ENCODE measurements around the gene BDKRB2. TPM values are rescaled to one million over a fixed set of nuclear protein-coding genes. Genes with fewer than 3 reads are reported as not detected.
A peak's percentile ranks its signal among the peaks of the same experiment; 100 is the strongest.

Gene BDKRB2
- total and polyA plus RNA-seq, 12 donors = 0.18 to 6.8 (median 1.6) TPM

DNA sequence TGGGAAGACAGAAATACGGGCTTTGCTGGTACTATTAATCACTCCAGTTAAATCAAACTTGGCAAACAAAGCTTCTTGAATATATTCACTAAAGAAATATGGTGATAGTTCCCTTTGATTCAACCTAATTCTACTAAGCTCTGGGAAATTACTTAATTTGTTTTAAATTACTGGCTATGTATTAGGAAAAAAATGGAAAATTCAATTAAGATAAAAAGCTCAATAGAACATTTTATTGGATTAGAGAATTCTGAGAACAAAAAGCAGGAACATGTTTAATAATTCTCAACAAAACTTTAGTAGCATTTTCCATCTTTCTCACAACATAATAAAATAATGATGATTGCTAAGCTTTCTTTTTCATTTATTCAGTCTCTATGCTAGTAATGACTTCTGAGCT, 81.6 kb downstream of the BDKRB2 start:
- Histone ChIP-seq H3K9me3 (replicated peaks in 1 of 3) (no peaks in the 10 kb centered on the region), H3K4me3 (no peak overlapping the region), H3K27ac (peak overlapping the region in 2 of 5 donors; percentile 31 to 48), H3K36me3 (replicated peaks in 1 of 2) (peaks cover 0 to 40% of the 10 kb centered on the region in 2 donors), H3K27me3 (no peaks in the 10 kb centered on the region), H3K4me1 (replicated peaks in 1 of 2) (no peaks in the 10 kb centered on the region)
- no peak for DNase-seq
- TF ChIP-seq, protein P1, sequence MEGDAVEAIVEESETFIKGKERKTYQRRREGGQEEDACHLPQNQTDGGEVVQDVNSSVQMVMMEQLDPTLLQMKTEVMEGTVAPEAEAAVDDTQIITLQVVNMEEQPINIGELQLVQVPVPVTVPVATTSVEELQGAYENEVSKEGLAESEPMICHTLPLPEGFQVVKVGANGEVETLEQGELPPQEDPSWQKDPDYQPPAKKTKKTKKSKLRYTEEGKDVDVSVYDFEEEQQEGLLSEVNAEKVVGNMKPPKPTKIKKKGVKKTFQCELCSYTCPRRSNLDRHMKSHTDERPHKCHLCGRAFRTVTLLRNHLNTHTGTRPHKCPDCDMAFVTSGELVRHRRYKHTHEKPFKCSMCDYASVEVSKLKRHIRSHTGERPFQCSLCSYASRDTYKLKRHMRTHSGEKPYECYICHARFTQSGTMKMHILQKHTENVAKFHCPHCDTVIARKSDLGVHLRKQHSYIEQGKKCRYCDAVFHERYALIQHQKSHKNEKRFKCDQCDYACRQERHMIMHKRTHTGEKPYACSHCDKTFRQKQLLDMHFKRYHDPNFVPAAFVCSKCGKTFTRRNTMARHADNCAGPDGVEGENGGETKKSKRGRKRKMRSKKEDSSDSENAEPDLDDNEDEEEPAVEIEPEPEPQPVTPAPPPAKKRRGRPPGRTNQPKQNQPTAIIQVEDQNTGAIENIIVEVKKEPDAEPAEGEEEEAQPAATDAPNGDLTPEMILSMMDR (IDR thresholded peaks at IDR 0.05) = no peak
- no peak for TF ChIP-seq POLR2A (IDR thresholded peaks at IDR 0.05)
- intact Hi-C loops (cut with DNase I) = no loop called here
- WGBS, 4 donors = 63 to 87% (median 76%) methylated on average over 1 of the region's 1 CpG

DNA sequence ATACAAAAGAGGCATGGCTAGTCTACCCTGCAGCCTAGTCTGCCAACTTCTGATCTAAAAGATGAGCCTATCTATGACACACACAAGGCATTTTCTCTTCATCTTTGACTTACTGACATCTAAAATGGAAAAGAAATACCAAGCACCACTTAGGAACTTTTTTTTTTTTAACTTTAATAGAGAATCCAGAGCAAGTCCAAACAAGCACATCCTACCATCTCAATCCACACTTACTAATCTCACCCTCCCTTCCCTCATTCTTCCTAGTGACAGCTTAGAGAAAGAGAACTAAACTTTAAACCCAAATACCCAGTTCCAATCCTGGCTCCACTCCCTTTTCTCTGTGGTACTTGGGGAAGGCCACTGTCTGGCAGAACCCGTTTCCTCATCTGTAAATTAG, 83.2 kb downstream of the BDKRB2 start:
- Histone ChIP-seq H3K4me3 (no peak overlapping the region), H3K4me1 (replicated peaks in 1 of 2) (no peaks in the 10 kb centered on the region), H3K27me3 (no peaks in the 10 kb centered on the region), H3K36me3 (replicated peaks in 1 of 2) (peaks cover 0 to 44% of the 10 kb centered on the region in 2 donors), H3K27ac (peak overlapping the region in 1 of 5 donors; percentile 46), H3K9me3 (replicated peaks in 1 of 3) (no peaks in the 10 kb centered on the region)
- no peak for DNase-seq
- WGBS, 4 donors = 93 to 100% (median 94%) methylated on average over 1 of the region's 1 CpG
- TF ChIP-seq, protein P1 (IDR thresholded peaks at IDR 0.05) = no peak
- no peak for TF ChIP-seq POLR2A (IDR thresholded peaks at IDR 0.05)
- intact Hi-C loops (cut with DNase I) = no loop called here

Small RNA genes lying within 50 kb of the gene (small RNA-seq; reads per million reads assigned to genes)
- gene CKS1BP1 = 0 reads per million in 2 donors

Other genes starting within 250 kb of the BDKRB2 start
- gene C14orf132, start 165.5 kb upstream of the BDKRB2 start, total RNA-seq = 10 to 100 TPM in 5 of 9 donors, 1 to 10 TPM in 4; 4.5 to 34.8 (median 10.3) TPM
- gene C14orf132, start 165.5 kb upstream of the BDKRB2 start, polyA plus RNA-seq = 10 to 100 TPM in 2 of 3 donors, 1 to 10 TPM in 1; 7.5 to 21.2 (median 14.8) TPM
- gene BDKRB1, start 51.4 kb downstream of the BDKRB2 start, total RNA-seq = under 1 TPM in 1 of 9 donors, not detected in 8; 0.25 TPM
- gene BDKRB1, start 51.4 kb downstream of the BDKRB2 start, polyA plus RNA-seq = under 1 TPM in 2 of 3 donors, not detected in 1; 0.88 to 0.98 TPM
- 10 to 100 TPM; 11.8 to 34.8 (median 21.6) TPM for gene ATG2B, start 158.5 kb downstream of the BDKRB2 start, total RNA-seq
- 10 to 100 TPM in 1 of 3 donors, 1 to 10 TPM in 2; 8.3 to 19.5 (median 8.8) TPM for gene ATG2B, start 158.5 kb downstream of the BDKRB2 start, polyA plus RNA-seq
- 10 to 100 TPM; 12.0 to 59.1 (median 15.1) TPM for gene GSKIP, start 158.7 kb downstream of the BDKRB2 start, total RNA-seq
- gene GSKIP, start 158.7 kb downstream of the BDKRB2 start, polyA plus RNA-seq = 10 to 100 TPM in 1 of 3 donors, 1 to 10 TPM in 2; 3.7 to 39.2 (median 6.2) TPM
- gene AK7, start 187.3 kb downstream of the BDKRB2 start, total RNA-seq = 10 to 100 TPM in 2 of 9 donors, 1 to 10 TPM in 7; 1.1 to 43.6 (median 2.0) TPM
- gene AK7, start 187.3 kb downstream of the BDKRB2 start, polyA plus RNA-seq = 10 to 100 TPM in 1 of 3 donors, 1 to 10 TPM in 1, under 1 TPM in 1; 0.54 to 37.6 (median 1.8) TPM

All from adrenal gland (tissue), 12 donors.